PFSK-1 (cell line): Measurements from ENCODE around the gene MOGAT3.

ENCODE experiments used
- FOXP2 ChIP-seq: optimal IDR thresholded peaks from 2 replicates; pipeline ENCODE3; 2011; ENCODE audit warnings: borderline replicate concordance, control low read depth, inconsistent platforms; ENCODE audit not compliant: insufficient read depth; ENCODE audit errors: extremely low read length, extremely low read depth
- POLR2AphosphoS5 ChIP-seq: IDR thresholded peaks from 2 replicates; pipeline ENCODE4 v1.6.1; 2012; ENCODE audit warnings: low read depth, mild to moderate bottlenecking, control low read depth, low read length, moderate library complexity
- SIN3A ChIP-seq: IDR thresholded peaks from 2 replicates; pipeline ENCODE4 v1.6.1; 2012; ENCODE audit warnings: mild to moderate bottlenecking, low read length, moderate library complexity, borderline replicate concordance; ENCODE audit not compliant: insufficient read depth
- TAF1 ChIP-seq: IDR thresholded peaks from 2 replicates; pipeline ENCODE4 v1.6.1; 2012; ENCODE audit warnings: low read length, control low read depth, borderline replicate concordance; ENCODE audit not compliant: insufficient read depth
- TF ChIP-seq, protein P1 (sequence below), 2 experiments: IDR thresholded peaks; 2 replicates each; pipeline versions ENCODE4 v1.6.1 to v1.8.0; 2011 to 2012; ENCODE audit warnings: low read depth in 2 of 2, low read length in 2 of 2, control low read depth in 1 of 2, inconsistent platforms in 1 of 2, mild to moderate bottlenecking in 1 of 2, moderate library complexity in 1 of 2; ENCODE audit not compliant: insufficient read depth in 1 of 2

Gene MOGAT3

DNA sequence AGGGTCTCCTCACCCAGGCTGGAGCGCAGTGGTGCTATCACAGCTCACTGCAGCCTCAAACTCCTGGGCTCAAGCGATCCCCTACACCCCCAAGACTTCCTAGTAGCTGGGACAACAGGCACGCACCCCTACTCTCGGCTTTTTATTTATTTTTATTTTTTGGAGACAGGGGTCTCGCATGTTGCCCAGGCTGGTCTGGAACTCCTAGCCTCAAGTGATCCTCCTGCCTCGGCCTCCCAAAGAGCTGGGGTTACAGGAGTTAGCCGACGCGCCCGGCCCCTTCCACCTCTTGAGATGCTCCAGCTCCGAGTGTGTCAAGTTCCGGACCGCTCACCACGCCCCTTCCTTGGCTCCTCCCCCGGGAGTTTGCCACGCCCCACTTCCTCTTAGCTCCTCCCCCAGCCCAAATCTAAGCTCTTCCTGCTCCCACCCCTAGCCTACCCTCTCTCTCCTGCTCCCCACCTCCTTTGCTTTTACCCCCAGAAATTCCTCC, 27.0 kb downstream of the MOGAT3 start:
- TF ChIP-seq, protein P1, sequence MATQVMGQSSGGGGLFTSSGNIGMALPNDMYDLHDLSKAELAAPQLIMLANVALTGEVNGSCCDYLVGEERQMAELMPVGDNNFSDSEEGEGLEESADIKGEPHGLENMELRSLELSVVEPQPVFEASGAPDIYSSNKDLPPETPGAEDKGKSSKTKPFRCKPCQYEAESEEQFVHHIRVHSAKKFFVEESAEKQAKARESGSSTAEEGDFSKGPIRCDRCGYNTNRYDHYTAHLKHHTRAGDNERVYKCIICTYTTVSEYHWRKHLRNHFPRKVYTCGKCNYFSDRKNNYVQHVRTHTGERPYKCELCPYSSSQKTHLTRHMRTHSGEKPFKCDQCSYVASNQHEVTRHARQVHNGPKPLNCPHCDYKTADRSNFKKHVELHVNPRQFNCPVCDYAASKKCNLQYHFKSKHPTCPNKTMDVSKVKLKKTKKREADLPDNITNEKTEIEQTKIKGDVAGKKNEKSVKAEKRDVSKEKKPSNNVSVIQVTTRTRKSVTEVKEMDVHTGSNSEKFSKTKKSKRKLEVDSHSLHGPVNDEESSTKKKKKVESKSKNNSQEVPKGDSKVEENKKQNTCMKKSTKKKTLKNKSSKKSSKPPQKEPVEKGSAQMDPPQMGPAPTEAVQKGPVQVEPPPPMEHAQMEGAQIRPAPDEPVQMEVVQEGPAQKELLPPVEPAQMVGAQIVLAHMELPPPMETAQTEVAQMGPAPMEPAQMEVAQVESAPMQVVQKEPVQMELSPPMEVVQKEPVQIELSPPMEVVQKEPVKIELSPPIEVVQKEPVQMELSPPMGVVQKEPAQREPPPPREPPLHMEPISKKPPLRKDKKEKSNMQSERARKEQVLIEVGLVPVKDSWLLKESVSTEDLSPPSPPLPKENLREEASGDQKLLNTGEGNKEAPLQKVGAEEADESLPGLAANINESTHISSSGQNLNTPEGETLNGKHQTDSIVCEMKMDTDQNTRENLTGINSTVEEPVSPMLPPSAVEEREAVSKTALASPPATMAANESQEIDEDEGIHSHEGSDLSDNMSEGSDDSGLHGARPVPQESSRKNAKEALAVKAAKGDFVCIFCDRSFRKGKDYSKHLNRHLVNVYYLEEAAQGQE (IDR thresholded peaks at IDR 0.05; ENCODE audit: insufficient read depth in 1 of 2, low read depth in 2 of 2, low read length in 2 of 2): no peak
- no peak for TF ChIP-seq SIN3A
- no peak for TF ChIP-seq FOXP2
- TF ChIP-seq TAF1: no peak
- TF ChIP-seq POLR2AphosphoS5: no peak

DNA sequence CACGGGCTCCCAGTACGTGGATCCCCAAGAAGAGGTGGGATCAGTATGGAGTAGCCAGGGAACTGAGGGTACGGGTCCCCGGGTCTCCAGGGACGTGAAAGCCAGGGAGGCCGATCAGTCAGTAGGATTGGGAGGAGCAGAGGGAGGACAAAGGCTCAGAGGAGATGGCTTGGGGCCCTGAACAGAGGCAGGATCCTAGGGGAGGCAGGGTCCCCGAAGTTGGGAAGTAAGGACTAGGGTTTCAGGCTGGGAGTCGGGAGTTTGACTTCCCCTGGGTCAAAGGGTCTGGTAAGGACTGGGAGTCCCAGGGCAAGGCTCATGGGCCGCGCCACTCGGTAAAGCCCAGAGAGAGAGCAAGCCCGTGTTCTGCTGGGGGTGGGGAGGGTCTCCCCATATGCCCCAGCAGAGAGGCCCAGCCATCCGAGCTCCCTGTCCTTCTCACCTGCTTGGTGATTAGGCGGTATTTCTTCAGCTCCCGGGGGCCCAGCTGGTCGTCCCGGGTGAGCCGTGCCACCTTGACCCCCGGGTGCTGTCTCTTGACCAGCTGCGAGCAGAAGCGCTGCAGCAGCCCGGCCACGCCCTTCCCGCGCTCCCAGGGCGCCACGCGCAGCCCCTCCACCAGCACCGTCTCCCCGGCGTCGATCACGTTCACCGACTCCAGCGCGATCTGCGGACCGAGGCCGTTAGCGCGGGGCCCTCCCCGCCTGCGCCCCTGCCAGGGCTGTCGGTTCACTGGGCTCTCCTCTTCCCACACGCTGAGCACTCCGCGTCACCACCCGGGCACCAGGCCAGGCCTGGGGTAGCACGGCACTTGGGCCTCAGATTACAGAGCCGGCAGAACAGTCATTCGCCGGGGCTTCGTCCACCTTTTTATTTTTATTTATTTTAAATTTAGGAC, 27.7 kb downstream of the MOGAT3 start:
- TF ChIP-seq FOXP2 (no peak), POLR2AphosphoS5 (no peak), SIN3A (no peak), TAF1 (no peak)
- TF ChIP-seq, protein P1 (IDR thresholded peaks at IDR 0.05; ENCODE audit: insufficient read depth in 1 of 2, low read depth in 2 of 2, low read length in 2 of 2): no peak

DNA sequence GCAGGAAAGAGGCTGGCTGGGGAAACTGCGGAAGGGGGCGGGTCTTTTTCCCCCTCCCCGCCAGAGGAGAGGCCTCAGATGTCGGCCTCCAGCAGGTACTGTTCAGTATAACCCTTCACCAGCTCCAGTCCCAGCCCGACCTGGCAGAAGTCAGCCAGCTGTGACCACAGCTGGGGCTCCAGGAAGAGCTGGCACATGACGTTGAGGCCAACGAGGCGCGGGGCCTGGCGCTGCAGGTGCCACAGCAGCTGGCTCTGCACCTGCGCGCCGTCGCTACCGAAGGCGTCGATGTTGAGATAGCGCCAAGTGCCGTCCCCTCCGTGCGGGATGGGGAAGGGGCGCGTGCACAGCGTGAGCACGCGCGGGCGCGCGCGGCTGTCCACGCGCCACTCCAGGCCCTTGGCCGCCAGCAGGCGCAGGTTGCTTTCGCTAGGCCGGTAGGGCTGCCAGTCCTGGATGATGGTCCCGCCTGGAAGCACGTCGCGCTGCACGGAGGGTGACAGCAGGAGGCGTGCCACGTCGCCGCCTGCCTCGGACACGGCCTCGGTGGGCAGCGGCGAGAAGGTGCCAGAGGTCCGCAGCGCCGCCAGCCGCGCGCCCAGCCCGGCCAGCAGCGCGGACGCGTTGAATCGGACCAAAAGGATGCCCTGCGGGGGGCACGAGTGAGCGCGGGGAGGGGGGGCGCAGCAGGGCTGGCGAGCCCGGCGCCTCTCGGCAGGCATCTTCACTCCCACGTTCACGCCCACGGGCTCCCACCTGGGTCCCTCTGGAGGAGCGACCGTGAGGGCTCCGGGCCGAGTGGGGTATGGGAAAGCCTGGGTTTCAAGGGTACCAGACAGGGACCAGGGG, 28.6 kb downstream of the MOGAT3 start:
- TF ChIP-seq POLR2AphosphoS5 (no peak), TAF1 (no peak), SIN3A (no peak), FOXP2 (no peak)
- TF ChIP-seq, protein P1 (IDR thresholded peaks at IDR 0.05; ENCODE audit: insufficient read depth in 1 of 2, low read depth in 2 of 2, low read length in 2 of 2): no peak

DNA sequence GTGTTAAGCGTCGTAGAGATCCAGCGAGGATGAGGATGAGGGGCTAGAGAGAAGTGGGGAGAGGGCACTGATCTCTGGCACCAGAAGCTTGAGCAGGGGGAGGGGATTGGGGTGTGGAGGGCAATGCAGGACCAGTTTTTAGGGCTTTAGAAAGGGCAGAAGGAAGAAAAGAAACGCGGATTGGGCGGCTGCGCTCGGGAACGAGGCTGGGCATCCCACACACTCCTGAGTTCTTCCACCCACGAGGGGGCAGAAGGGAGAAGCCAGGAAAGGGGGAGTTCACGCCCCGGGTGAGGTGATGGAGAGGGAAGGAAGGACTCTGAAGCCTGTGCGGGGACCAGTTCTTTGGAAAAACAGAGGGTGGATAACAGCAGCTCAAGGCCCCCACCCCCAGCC, 29.4 kb downstream of the MOGAT3 start:
- TF ChIP-seq POLR2AphosphoS5: no peak
- TF ChIP-seq, protein P1 (IDR thresholded peaks at IDR 0.05; ENCODE audit: insufficient read depth in 1 of 2, low read depth in 2 of 2, low read length in 2 of 2): no peak
- TF ChIP-seq SIN3A: no peak
- no peak for TF ChIP-seq TAF1
- no peak for TF ChIP-seq FOXP2
